ENCODE data around the gene DENND1A.

DNA sequence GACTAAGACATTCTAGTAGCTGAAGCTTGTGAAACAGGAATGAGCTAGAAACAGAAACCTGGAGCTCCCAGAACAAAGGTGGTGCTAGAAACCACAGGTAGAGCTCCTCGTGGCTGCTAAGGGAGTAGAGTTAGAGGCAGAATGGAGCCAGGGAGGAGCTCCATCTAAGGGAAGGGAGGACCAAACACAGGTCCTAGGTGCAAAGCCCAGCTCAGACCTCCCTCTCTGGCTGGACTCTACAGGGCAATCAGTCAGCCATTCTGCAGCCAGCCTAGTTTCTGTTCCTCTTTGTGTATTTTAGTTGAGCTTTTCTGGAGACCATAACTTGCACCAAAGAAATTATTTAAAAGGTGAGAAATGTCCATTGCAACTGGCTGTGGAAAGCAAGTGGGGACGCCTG lies 503.5 kb downstream of the DENND1A start:
- no peak for TF ChIP-seq EZH2 (IDR thresholded peaks at IDR 0.05)
- no peak for TF ChIP-seq POLR2AphosphoS5 (IDR thresholded peaks at IDR 0.05; ENCODE audit: borderline replicate concordance, low read depth, low read length)
